GM08714 (cell line): ENCODE results near the gene METTL24.
"Not testable (repeated sequence)": the region's sequence is repeated elsewhere in the genome, so short reads cannot be mapped to it uniquely, and the experiment has no call there.

Experiments
- H3K4me3 ChIP-seq: fragments of 200-500 bp; sonication (Bioruptor generic); 2 replicates; pipeline ENCODE4 v1.5.1; 2014; ENCODE audit warnings: mild to moderate bottlenecking, low read length, inconsistent platforms
- ZNF274 ChIP-seq: IDR thresholded peaks from 2 replicates; pipeline ENCODE4 v1.6.1; 2012; ENCODE audit warnings: mild to moderate bottlenecking, low read depth, low read length

The METTL24 gene

GRCh38 chr6:110295451-110296165, 62.5 kb downstream of the METTL24 start:
- H3K4me3 ChIP-seq, result no peak overlapping the region
- no peak for TF ChIP-seq ZNF274

- TF ChIP-seq ZNF274, result no peak
- no peak overlapping the region for H3K4me3 ChIP-seq
Observed at GRCh38 chr6:110287462-110288341, 70.4 kb downstream of the METTL24 start.

- no peak for TF ChIP-seq ZNF274
- H3K4me3 ChIP-seq, result no peak overlapping the region
Observed at GRCh38 chr6:110285306-110286060, 72.7 kb downstream of the METTL24 start.

DNA sequence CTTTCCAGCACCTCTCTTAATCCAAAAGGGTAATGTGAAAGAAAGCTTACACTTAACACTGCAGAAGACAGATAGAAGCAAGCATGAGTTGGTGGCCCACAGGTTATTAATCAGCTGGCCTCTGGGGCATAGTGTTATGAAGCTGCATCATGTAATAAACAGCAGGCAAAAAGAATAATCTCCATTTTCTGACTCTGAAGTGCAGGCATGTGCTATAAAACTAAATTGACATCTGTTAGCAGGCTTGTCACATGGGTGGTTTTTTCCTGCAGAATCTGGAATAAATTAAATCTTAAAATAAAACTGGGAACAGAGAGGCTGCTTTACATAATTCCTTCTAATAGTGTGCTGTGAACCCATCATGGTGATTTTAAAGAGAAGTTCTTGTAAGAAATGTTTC, 73.3 kb downstream of the METTL24 start:
- H3K4me3 ChIP-seq, result no peak overlapping the region
- TF ChIP-seq ZNF274, result no peak

DNA sequence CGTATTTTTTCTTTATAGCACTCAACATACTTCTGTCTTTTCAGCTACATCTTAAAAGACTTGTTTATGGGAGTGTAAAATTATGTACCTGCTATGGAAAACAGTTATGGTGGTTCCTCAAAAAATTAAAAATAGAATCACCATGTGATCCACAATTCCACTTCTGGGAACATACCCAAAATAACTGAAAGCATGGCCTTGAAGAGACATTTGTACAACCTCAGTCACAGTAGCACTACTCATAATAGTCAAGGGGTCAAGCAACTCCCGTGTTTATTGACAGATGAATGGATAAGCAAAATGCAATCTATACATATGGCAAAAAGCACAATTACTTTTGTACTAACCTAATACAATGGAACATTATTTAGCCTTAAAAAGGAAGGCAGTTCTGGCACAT, 74.5 kb downstream of the METTL24 start:
- TF ChIP-seq ZNF274, result no peak
- no peak overlapping the region for H3K4me3 ChIP-seq

DNA sequence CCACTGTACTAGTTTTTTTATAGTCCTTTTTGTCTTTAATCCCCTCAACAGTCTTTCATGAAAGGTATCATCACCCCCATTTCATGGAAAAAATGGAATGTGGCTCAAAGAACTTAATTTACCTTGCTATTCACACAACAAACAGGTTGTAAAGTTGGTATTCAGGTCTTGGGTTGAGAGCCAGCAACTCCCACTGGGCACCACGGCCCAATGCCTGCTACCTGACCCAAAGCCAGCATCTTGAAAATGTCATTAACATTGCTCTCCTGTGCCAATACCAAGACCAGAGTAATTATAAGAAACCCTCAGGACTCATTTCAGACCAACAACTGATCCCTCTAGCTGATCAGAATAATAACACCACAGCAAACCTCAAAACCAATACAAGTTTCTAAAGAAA, 75.7 kb downstream of the METTL24 start:
- no peak overlapping the region for H3K4me3 ChIP-seq
- TF ChIP-seq ZNF274, result no peak

GRCh38 chr6:110277100-110277665, 81.0 kb downstream of the METTL24 start:
- no peak for TF ChIP-seq ZNF274
- H3K4me3 ChIP-seq, result no peak overlapping the region

DNA sequence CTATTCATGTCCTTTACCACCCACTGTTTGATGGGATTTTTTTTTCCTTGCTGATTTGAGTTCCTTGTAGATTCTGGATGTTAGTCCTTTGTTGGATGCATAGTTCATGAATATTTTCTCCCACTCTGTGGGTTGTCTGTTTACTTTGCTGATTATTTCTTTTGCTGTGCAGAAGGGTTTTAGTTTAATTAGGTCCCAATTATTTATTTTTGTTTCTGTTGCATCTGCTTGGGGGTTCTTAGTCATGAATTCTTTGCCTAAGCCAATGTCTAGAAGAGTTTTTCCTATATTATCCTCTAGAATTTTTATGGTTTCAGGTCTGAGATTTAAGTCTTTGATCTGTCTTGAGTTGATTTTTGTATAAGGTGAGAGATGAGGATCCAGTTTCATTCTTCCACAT, 85.4 kb downstream of the METTL24 start:
- not testable (repeated sequence) for H3K4me3 ChIP-seq

DNA sequence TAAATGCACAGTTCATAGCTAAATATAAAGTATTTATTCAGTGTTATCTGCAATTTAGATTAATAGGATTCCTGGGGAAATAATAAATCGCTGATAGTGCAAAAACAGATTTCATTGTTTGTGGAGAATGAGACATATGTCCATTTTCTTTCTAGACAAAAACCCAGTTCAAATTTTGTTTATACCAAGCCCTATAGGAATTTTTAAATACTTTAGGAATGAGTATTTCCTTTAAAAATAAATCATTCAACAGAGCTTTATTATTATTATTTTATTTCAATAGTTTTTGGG, 86.5 kb downstream of the METTL24 start:
- H3K4me3 ChIP-seq, result no peak overlapping the region
- no peak for TF ChIP-seq ZNF274

- no peak overlapping the region for H3K4me3 ChIP-seq
Observed at GRCh38 chr6:110270165-110270564, 88.0 kb downstream of the METTL24 start.

GRCh38 chr6:110269623-110270022, 88.5 kb downstream of the METTL24 start:
- no peak overlapping the region for H3K4me3 ChIP-seq
- TF ChIP-seq ZNF274, result no peak

More at GRCh38 chr6:110270165-110270564, 88.0 kb downstream of the METTL24 start:
- no peak for TF ChIP-seq ZNF274

DNA sequence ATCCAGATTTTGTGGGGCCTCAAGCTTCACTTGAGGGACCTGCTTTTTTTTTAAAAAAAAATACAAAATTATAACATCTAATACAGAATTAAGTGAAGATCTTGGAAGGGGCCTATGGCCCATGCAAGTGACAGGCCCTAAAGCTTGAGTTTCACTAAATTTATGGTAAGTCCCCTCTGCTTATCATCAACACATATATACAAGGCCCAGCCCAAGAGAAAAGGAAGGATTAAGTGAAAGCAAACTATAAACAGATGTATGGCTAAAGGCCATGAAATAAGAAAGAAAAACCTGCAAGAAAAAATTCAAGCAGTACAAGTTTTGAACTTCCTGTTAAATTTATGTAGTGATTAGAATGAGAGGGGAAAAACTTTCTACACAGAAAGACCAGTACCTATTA, 91.2 kb downstream of the METTL24 start:
- H3K4me3 ChIP-seq, result no peak overlapping the region
- no peak for TF ChIP-seq ZNF274

DNA sequence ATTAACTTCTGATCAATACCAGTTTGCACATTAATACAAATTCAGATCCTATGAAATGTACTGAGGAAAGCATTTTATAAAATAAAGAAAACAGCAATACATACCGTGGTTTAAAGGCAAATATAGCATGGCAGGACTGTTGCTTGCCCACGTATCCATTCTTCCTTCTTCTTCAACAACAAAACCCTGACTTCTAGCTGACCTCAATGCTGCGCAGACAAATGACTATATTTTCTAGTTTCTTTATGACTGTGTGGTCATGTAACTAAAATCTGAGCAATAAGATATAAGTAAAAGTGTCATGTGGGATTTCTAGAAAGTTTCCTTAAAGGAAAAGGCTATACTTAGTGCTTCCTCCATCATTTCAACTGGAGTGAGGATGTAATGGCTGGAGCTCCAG, 92.9 kb downstream of the METTL24 start:
- no peak for TF ChIP-seq ZNF274
- H3K4me3 ChIP-seq, result no peak overlapping the region

DNA sequence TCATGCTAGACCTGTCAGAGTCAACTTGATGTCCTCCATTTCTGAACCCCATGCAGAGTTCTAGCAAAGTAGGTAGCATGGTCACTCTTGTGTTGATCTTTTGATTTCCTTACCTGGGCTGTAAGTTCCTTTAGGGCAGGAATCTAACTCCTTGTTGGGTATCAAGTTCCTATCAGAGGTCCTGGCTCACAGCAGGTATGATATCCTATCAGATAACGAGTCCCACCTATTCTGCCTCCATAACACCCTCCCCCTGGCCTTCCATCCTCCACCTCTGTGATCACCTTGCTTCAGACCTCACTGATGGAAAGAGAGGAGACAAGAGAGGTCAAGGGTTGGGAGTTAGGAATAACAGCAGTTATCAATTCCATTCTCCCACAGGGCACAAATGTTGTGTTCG, 101.8 kb downstream of the METTL24 start:
- TF ChIP-seq ZNF274, result no peak
- H3K4me3 ChIP-seq, result no peak overlapping the region
